ENCODE data around the gene PEF1. TPM values are rescaled to one million over a fixed set of nuclear protein-coding genes. Genes with fewer than 3 reads are reported as not detected.

Gene PEF1
- total RNA-seq, 4 donors from 2014 or later, result 48.4 to 72.1 (median 61.9) TPM

DNA sequence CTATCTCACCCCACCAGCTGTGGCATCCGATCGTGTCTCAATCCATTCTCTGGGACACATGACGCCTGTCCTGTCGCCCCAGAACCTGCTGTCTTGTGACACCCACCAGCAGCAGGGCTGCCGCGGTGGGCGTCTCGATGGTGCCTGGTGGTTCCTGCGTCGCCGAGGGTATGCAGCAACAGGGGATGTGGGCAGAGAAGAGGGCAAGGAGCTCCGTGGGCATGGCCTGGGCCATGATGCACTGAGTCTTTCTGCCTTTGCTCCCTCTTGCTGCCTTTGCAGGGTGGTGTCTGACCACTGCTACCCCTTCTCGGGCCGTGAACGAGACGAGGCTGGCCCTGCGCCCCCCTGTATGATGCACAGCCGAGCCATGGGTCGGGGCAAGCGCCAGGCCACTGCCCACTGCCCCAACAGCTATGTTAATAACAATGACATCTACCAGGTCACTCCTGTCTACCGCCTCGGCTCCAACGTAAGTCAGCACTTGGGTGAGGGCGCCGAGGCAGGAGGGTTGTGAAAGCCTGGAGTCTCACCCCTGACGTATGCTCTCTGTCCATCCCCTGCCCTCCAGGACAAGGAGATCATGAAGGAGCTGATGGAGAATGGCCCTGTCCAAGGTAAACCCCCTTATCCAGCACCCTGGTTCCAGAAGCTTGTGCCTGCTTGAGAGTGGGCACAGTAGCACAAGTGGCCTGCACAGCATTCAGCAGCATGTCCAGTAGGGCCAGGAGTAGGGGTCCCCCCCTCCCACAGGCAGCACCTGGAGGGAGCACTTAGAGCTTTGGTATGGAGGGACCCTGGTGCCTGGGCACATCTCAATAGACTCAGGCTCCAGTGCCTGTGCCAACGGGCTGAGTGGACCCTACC lies 59.6 kb downstream of the PEF1 start:
- Histone ChIP-seq H3K27ac (peak overlapping the region; percentile 91 to 93), H3K9me3 (no peaks in the 10 kb centered on the region), H3K4me3 (no peak overlapping the region), H3K27me3 (no peaks in the 10 kb centered on the region), H3K36me3 (no peaks in the 10 kb centered on the region), H3K4me1 (peaks cover 8 to 28% of the 10 kb centered on the region in 2 donors)
- no peak for DNase-seq
- TF ChIP-seq POLR2A (IDR thresholded peaks at IDR 0.05), result no peak
- no peak for TF ChIP-seq CTCF (IDR thresholded peaks at IDR 0.05)
- intact Hi-C loops (cut with DNase I; ENCODE audit: low total_unique reads), result no loop called here

- Histone ChIP-seq H3K4me1 (peaks cover 8 to 33% of the 10 kb centered on the region in 2 donors), H3K27ac (peak overlapping the region; percentile 91 to 93), H3K4me3 (no peak overlapping the region), H3K9me3 (no peaks in the 10 kb centered on the region), H3K27me3 (no peaks in the 10 kb centered on the region), H3K36me3 (no peaks in the 10 kb centered on the region)
- intact Hi-C loops (cut with DNase I; ENCODE audit: low total_unique reads), result no loop called here
- peak; percentile 73 to 85 for DNase-seq
- TF ChIP-seq POLR2A (IDR thresholded peaks at IDR 0.05) (no peak), CTCF (IDR thresholded peaks at IDR 0.05) (no peak)
Measured at GRCh38 chr1:31583995-31584868, 60.4 kb downstream of the PEF1 start.

DNA sequence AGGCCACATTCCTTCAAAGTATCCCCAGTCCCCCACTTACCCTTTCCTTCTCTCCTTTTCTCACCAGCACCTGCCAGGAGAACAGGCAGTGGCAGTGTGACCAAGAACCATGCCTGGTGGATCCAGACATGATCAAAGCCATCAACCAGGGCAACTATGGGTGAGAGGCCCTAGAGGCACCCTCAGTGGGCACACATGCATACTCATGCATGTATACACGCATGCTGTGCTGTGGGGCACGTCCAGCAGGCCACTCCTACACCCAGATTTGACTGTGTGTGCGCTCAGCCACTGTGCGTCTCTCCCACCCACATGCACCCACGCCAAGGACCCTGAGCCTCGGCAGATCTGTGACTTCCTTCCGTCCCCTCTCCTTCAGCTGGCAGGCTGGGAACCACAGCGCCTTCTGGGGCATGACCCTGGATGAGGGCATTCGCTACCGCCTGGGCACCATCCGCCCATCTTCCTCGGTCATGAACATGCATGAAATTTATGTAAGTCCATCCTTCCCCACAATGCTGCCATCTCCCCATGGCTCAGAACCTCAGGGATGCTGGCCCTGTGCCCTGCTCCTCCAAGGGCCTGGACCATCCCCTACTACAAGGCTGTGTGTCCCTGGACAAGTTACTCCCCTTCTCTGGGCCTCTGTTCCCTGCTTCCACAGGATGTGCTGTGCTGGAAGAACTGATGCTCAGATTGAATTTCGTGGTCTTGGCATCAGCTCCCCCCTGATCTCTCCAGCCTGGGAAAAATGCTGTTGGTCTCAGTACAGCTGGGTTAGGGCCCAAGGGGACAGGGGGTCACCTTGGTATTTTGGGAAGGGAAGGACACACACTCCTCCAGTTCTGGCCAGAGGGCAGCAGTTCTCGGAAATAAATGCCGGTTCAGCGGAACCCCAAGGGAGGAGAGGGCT lies 61.3 kb downstream of the PEF1 start:
- intact Hi-C loops (cut with DNase I; ENCODE audit: low total_unique reads), result no loop called here
- Histone ChIP-seq H3K36me3 (no peaks in the 10 kb centered on the region), H3K4me1 (peaks cover 8 to 31% of the 10 kb centered on the region in 2 donors), H3K4me3 (no peak overlapping the region), H3K27ac (peak overlapping the region; percentile 91 to 93), H3K9me3 (no peaks in the 10 kb centered on the region), H3K27me3 (no peaks in the 10 kb centered on the region)
- TF ChIP-seq CTCF (IDR thresholded peaks at IDR 0.05) (no peak), POLR2A (IDR thresholded peaks at IDR 0.05) (no peak)
- peak; percentile 43 to 54 for DNase-seq

GRCh38 chr1:31581821-31582810 lies 62.6 kb downstream of the PEF1 start:
- Histone ChIP-seq H3K36me3 (no peaks in the 10 kb centered on the region), H3K4me1 (peaks cover 8 to 20% of the 10 kb centered on the region in 2 donors), H3K27me3 (no peaks in the 10 kb centered on the region), H3K9me3 (no peaks in the 10 kb centered on the region), H3K27ac (peak overlapping the region; percentile 91 to 93), H3K4me3 (no peak overlapping the region)
- intact Hi-C loops (cut with DNase I; ENCODE audit: low total_unique reads), result no loop called here
- no peak for DNase-seq
- no peak for TF ChIP-seq CTCF (IDR thresholded peaks at IDR 0.05)
- TF ChIP-seq POLR2A (IDR thresholded peaks at IDR 0.05), result no peak
